Umbilical cord (tissue), 2 donors: Measurements from ENCODE around the gene MED12L. TPM values are rescaled to one million over a fixed set of nuclear protein-coding genes. Genes with fewer than 3 reads are reported as not detected.

ENCODE experiments used
- DNase-seq: peaks from one replicate; pipeline ENCODE4 v3.0.0-alpha.2; 2015; ENCODE audit warnings: low spot score
- total RNA-seq: library from RNA; depleted of rRNA; stranded (reverse); fragments of >200 nt; gene quantifications from one replicate; pipeline ENCODE4 v1.2.3, GENCODE V29; 2014; ENCODE audit warnings: low replicate concordance; ENCODE audit not compliant: insufficient read depth

The MED12L gene
- total RNA-seq, 1 donor from 2014 or later = 2.2 TPM

GRCh38 chr3:151178208-151178845 lies 92.9 kb downstream of the MED12L start:
- DNase-seq = no peak

- no peak for DNase-seq
These were observed 97.0 kb downstream of the MED12L start for GRCh38 chr3:151182349-151183079.

DNA sequence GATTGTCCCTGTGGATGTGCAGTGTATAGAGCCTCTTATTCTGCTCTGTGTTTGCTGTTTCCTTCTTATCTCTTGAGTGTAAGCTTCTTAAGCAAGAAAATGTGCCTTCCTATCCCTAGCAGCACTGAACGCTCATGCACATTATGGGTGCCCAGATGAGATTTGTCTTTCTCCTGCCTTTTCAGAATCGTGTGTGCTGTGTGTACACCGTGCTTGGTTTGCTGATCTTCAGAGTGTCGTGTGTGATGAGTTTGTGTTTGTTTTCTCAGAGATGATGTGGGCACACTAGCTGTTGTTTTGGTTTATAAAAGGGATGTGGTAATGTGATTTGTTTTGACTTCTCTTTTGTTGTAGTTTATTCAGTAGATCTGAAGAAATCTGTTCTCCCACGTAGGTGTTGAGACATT lies 97.8 kb downstream of the MED12L start:
- DNase-seq = peak; percentile 45

DNA sequence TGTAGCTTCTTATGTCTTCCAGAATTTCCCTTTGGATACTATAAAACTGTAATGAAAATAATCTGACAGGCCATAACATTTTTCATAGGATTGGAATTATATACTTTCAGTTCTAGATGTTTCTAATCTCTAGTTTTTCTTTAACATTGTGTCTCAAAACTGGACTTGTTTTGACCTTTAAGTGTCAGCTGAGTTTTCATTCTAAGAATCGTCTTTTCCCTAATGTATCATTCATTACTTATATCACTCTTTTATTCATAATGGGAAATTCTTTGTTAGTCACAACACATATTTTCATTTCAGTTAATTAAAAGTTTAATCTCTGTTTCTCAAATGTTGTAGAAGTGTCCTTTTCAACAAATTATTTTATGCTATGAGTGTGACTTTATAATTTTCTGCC lies 105.6 kb downstream of the MED12L start:
- DNase-seq = no peak

GRCh38 chr3:151192545-151192944 lies 107.1 kb downstream of the MED12L start:
- no peak for DNase-seq

- no peak for DNase-seq
These were observed 110.4 kb downstream of the MED12L start for GRCh38 chr3:151195826-151196225.

DNA sequence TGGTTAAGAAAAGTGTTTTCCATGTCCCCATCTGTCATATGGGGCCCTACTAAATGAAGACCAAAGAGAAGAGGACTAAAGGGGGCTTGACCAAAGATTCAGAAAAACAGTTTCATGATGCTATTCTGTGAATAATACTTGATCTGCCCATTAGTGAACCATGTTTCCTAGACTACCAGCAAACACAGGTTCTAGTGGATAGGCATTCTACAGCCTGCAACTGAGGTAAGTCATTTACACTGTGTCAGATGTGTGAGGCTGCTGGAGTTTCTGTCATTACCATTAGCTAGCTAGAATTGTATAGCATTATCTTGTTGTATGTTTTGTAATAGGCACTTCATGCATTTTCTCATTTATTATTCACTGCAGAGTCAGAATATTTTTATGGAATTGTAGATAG lies 111.0 kb downstream of the MED12L start:
- DNase-seq = no peak

DNA sequence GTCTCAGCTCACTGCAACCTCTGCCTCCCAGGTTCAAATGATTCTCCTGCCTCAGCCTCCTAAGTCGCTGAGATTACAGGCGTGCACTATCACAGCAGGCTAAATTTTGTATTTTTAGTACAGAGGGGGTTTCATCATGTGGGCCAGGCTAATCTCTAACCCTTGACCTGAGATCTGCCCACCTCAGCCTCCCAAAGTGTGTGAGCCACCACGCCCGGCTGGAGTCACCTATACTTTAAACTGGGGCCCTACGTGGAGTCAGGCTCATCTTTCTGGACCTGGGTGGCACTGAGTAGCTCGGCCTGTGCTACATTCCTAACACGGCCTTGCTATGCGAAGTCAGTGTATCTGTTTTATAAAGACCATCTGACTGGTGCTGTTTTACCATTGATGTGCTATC lies 111.8 kb downstream of the MED12L start:
- no peak for DNase-seq

DNA sequence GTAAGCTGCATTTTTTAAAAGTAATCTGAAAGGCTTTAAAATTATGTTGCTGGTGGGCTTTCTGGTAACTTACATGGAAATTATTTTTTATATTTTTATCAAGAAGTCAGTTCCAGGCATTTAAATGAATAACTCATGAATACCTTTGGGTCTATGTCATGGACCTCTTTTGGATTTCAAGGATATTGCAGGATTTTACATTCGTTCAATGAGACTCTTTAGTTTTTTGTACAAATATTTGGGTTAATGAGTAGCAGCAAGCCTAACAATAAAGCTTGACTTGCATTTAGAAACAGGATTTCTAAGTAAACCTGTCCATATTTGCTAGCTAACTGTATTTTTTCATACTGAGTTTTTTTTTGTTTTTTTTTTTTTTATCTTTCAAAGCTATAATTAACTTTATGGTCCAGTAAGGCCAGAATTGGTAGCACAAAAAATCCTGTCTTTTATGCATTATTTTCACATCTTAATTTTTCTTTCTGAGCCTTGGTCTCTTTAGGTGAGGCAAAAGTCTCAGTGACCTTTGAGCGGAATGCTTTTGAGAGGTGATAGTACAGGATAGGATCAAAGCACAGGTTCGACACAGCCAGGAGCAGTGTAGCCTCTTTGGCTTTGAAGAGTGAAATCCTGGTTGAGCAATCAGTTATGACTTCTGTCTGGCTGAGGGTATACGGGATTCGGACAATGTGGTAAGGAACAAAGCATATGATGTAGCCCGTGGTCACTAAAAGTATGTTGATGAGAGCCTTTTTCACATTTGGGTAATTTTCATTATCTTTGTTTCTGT lies 112.7 kb downstream of the MED12L start:
- DNase-seq = peak; percentile 42

DNA sequence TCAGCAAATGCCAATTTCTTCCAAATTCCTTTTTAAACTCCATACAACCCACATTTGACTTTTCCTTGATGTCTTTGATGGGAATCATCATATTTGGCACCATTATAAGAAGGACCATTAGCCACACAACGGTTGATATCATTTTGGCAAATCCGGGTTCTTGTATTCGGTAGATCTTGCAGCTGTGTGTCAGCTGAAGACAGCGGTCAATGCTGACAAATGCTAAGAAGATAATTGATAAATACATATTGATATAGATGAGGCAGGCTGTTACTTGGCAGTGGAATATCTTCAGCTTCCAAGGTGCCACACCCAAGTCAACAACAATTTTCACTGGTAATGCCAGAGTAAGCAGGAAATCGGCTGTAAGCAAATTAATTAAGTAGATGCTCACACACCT lies 113.4 kb downstream of the MED12L start:
- no peak for DNase-seq

- no peak for DNase-seq
These were observed 114.3 kb downstream of the MED12L start for GRCh38 chr3:151199554-151200438.

- DNase-seq = no peak
These were observed 115.1 kb downstream of the MED12L start for GRCh38 chr3:151200586-151200985.

DNA sequence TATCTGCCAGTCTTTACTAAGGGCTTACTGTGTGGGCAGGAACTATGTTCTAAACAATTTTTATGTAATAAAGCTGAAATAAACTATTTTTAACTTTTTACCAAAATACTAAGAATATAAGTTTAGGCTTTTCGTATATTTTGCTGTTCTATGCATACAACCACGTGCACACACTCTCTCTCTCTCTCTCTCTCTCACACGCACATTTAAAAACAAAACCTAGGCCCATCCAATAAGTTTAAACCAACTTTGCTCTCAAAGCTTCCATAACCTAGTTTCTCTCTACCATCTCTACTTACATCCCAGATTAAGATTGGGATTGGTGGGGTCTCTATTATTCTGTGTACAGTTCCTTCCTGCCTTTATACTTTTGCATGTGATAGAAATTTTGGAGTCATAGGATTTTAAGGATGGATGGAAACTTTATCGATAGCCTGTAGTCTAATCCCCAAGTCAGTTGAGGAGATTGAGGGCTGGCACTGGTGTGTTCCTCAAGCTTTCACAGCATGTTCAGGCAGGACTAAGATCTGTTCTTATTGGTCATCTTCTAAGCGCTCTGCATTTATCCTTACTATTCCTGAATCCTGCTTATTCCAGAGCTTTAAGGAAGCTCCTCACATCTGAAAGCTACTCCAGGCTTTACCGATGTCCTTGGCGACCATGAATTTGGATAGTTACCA lies 115.7 kb downstream of the MED12L start:
- DNase-seq = no peak

GRCh38 chr3:151203051-151203420 lies 117.6 kb downstream of the MED12L start, which contains the start of gene GPR171:
Gene GPR171, minus strand, starts transcription at chr3:151203216. Its CDS starts 3,830 bp downstream, at chr3:151199386.
- DNase-seq = no peak

DNA sequence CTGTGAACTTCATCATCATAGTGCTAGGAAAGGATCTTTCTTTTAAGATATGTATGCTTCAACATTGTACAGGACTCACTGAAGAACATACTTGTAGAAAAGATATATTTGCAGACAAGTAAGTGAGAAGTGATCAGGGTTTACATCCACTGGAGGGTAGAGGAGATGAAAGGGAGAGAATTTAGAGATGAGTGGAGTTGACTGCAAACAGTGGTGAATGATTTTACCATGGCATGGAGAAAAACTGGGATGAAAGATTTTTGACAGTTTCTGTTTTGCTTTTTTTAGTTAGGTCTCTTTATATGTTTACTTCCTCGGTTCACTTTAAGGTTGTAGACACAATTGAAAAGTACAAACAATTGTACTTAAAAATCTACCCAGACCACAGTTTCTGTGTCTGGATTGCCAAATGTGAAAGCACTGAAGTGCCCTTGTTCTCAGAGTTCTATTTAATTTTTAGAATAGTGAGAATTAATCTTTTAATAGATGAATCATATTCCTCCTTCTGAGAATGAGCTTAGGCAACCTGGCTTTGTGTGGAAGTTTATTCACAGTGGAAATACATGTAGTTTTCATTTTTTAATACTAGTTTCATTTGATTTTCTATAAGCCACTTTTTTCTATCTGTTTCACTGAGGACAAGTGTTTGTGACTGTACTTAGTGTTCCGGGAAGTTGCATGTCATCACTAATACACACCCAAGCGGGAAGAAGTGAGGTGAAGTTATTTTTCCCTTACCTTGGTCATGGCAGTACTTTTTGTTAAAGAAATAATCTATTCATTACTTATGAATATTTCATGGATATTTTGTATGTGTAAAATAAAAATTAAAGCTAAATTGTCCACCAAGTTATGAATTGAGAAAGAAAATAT lies 119.3 kb downstream of the MED12L start:
- no peak for DNase-seq

- no peak for DNase-seq
These were observed 120.0 kb downstream of the MED12L start for GRCh38 chr3:151205482-151205881.

DNA sequence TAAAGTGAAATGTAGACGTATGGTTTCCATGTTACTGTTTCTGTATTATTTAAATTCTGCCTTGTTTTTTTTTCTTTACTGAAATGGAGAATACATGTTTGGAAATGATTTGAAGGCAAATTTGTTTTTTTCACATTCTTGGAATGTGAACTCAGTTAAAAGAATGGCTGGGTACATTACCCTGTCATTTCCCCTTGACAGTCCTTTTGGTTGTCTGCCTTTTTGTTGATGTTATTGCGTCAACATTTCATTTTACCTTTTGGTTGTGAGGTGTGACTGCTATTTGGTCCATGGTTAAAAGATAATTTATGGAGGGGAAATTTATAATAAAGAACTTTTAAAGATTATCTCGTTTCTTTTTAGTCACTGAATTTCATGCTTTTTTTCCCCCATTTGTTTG lies 120.7 kb downstream of the MED12L start:
- no peak for DNase-seq

GRCh38 chr3:151209654-151210053 lies 124.2 kb downstream of the MED12L start:
- no peak for DNase-seq

DNA sequence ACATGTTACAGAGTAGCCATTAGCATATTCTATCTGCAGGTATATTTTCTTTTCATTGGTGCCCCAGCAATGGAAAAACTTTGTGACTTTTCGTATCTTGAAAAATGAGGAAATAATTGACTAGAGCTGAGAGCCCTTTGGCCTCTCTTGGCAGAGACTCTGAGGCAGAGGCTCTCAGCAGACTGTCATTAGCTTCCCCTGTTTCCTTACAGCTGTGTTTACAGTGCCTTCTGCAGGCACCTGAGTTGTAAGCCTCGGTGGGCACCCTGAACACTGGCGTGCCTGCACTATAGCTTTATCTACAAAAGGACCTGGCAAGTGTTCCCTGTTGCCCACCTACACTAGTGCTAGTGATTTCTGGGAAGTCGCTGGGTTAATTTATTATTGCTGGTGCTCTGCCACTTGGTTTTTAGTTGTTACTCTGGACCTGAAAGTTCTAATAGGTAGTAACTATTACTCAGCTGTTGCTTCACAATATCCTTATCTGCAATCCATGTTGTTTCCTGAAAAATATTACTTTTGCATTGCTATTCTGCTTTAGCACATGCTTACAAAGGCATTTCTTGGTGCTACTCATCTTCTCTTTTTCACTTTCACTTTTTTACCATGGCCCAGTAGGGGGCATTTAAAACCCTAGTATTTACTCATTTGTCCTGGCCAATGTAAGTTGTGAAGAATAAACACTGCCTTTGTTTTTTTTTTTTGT lies 125.4 kb downstream of the MED12L start:
- DNase-seq = no peak
